Measurements from ENCODE around the gene C20orf202. TPM values are rescaled to one million over a fixed set of nuclear protein-coding genes. Genes with fewer than 3 reads are reported as not detected.

C20orf202 gene
- total RNA-seq, 1 donor from 2014 or later: not detected

GRCh38 chr20:1174787-1175186 lies 28.5 kb upstream of the C20orf202 start:
- H3K27ac Mint-ChIP-seq (ENCODE audit: unreplicated experiment): no peak overlapping the region

GRCh38 chr20:1177680-1178079 lies 25.6 kb upstream of the C20orf202 start:
- H3K9me3 ChIP-seq (ENCODE audit: insufficient read depth, low read depth, low read length): no peaks in the 10 kb centered on the region
- DNase-seq (ENCODE audit: low read depth): no peak
- H3K9ac ChIP-seq (ENCODE audit: low read length): no peak overlapping the region
- Mint-ChIP-seq H3K9me3 (ENCODE audit: unreplicated experiment) (no peaks in the 10 kb centered on the region), H3K27me3 (ENCODE audit: low read depth, unreplicated experiment) (peaks cover 9% of the 10 kb centered on the region), H3K4me1 (ENCODE audit: low read depth, unreplicated experiment) (peaks cover 1% of the 10 kb centered on the region), H3K4me3 (ENCODE audit: unreplicated experiment) (no peak overlapping the region), H3K27ac (ENCODE audit: unreplicated experiment) (no peak overlapping the region), H3K36me3 (ENCODE audit: low read depth, unreplicated experiment) (peaks cover 14% of the 10 kb centered on the region)
- no peak overlapping the region for H2AFZ ChIP-seq (ENCODE audit: low read depth, low read length)
- H3K4me1 ChIP-seq (ENCODE audit: insufficient read depth, low read length): no peaks in the 10 kb centered on the region
- FAIRE-seq: no peak
- H3K36me3 ChIP-seq (ENCODE audit: insufficient read depth, low read length): no peaks in the 10 kb centered on the region
- TF ChIP-seq EZH2 (IDR thresholded peaks at IDR 0.05; ENCODE audit: insufficient read depth, low read length): no peak
- TF ChIP-seq, protein P1, sequence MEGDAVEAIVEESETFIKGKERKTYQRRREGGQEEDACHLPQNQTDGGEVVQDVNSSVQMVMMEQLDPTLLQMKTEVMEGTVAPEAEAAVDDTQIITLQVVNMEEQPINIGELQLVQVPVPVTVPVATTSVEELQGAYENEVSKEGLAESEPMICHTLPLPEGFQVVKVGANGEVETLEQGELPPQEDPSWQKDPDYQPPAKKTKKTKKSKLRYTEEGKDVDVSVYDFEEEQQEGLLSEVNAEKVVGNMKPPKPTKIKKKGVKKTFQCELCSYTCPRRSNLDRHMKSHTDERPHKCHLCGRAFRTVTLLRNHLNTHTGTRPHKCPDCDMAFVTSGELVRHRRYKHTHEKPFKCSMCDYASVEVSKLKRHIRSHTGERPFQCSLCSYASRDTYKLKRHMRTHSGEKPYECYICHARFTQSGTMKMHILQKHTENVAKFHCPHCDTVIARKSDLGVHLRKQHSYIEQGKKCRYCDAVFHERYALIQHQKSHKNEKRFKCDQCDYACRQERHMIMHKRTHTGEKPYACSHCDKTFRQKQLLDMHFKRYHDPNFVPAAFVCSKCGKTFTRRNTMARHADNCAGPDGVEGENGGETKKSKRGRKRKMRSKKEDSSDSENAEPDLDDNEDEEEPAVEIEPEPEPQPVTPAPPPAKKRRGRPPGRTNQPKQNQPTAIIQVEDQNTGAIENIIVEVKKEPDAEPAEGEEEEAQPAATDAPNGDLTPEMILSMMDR (IDR thresholded peaks at IDR 0.05; ENCODE audit: insufficient read depth, low read depth, low read length): no peak
- H3K27ac ChIP-seq (ENCODE audit: low read depth, low read length): no peak overlapping the region
- no peaks in the 10 kb centered on the region for H3K79me2 ChIP-seq (ENCODE audit: insufficient read depth, low read length)
- H4K20me1 ChIP-seq (ENCODE audit: insufficient read depth, low read length): peaks cover 6% of the 10 kb centered on the region
- H3K4me2 ChIP-seq (ENCODE audit: low read length): no peak overlapping the region
- H3K27me3 ChIP-seq (ENCODE audit: insufficient read depth, low read length): no peaks in the 10 kb centered on the region
- no peak overlapping the region for H3K4me3 ChIP-seq (ENCODE audit: insufficient read depth, low read depth, low read length)

More at GRCh38 chr20:1174787-1175186, 28.5 kb upstream of the C20orf202 start:
- no peak overlapping the region for H3K4me2 ChIP-seq (ENCODE audit: low read length)
- peaks cover 4% of the 10 kb centered on the region for H3K36me3 ChIP-seq (ENCODE audit: insufficient read depth, low read length)
- H3K4me1 ChIP-seq (ENCODE audit: insufficient read depth, low read length): no peaks in the 10 kb centered on the region
- H3K27me3 Mint-ChIP-seq (ENCODE audit: low read depth, unreplicated experiment): no peaks in the 10 kb centered on the region
- no peak for DNase-seq (ENCODE audit: low read depth)
- TF ChIP-seq, protein P1 (IDR thresholded peaks at IDR 0.05; ENCODE audit: insufficient read depth, low read depth, low read length): no peak
- TF ChIP-seq EZH2 (IDR thresholded peaks at IDR 0.05; ENCODE audit: insufficient read depth, low read length): no peak
- H3K4me1 Mint-ChIP-seq (ENCODE audit: low read depth, unreplicated experiment): peaks cover 1% of the 10 kb centered on the region
- H3K9ac ChIP-seq (ENCODE audit: low read length): no peak overlapping the region
- H3K9me3 Mint-ChIP-seq (ENCODE audit: unreplicated experiment): no peaks in the 10 kb centered on the region
- peaks cover 32% of the 10 kb centered on the region for H4K20me1 ChIP-seq (ENCODE audit: insufficient read depth, low read length)
- no peaks in the 10 kb centered on the region for H3K79me2 ChIP-seq (ENCODE audit: insufficient read depth, low read length)
- no peak overlapping the region for H3K4me3 Mint-ChIP-seq (ENCODE audit: unreplicated experiment)
- no peak for FAIRE-seq
- H3K36me3 Mint-ChIP-seq (ENCODE audit: low read depth, unreplicated experiment): peaks cover 19% of the 10 kb centered on the region
- no peaks in the 10 kb centered on the region for H3K9me3 ChIP-seq (ENCODE audit: insufficient read depth, low read depth, low read length)
- no peak overlapping the region for H3K4me3 ChIP-seq (ENCODE audit: insufficient read depth, low read depth, low read length)
- H3K27ac ChIP-seq (ENCODE audit: low read depth, low read length): no peak overlapping the region
- no peaks in the 10 kb centered on the region for H3K27me3 ChIP-seq (ENCODE audit: insufficient read depth, low read length)
- H2AFZ ChIP-seq (ENCODE audit: low read depth, low read length): no peak overlapping the region

- DNase-seq (ENCODE audit: low read depth): no peak
- H3K9me3 Mint-ChIP-seq (ENCODE audit: unreplicated experiment): no peaks in the 10 kb centered on the region
- Histone ChIP-seq H3K4me2 (ENCODE audit: low read length) (no peak overlapping the region), H3K9me3 (ENCODE audit: insufficient read depth, low read depth, low read length) (no peaks in the 10 kb centered on the region), H3K27ac (ENCODE audit: low read depth, low read length) (no peak overlapping the region), H3K4me1 (ENCODE audit: insufficient read depth, low read length) (no peaks in the 10 kb centered on the region), H3K79me2 (ENCODE audit: insufficient read depth, low read length) (no peaks in the 10 kb centered on the region), H3K4me3 (ENCODE audit: insufficient read depth, low read depth, low read length) (no peak overlapping the region), H3K27me3 (ENCODE audit: insufficient read depth, low read length) (peaks cover 2% of the 10 kb centered on the region), H4K20me1 (ENCODE audit: insufficient read depth, low read length) (peaks cover 7% of the 10 kb centered on the region), H3K36me3 (ENCODE audit: insufficient read depth, low read length) (no peaks in the 10 kb centered on the region), H3K9ac (ENCODE audit: low read length) (no peak overlapping the region), H2AFZ (ENCODE audit: low read depth, low read length) (no peak overlapping the region)
- peaks cover 1% of the 10 kb centered on the region for H3K4me1 Mint-ChIP-seq (ENCODE audit: low read depth, unreplicated experiment)
- no peak for TF ChIP-seq EZH2 (IDR thresholded peaks at IDR 0.05; ENCODE audit: insufficient read depth, low read length)
- TF ChIP-seq, protein P1 (IDR thresholded peaks at IDR 0.05; ENCODE audit: insufficient read depth, low read depth, low read length): no peak
- peaks cover 12% of the 10 kb centered on the region for H3K36me3 Mint-ChIP-seq (ENCODE audit: low read depth, unreplicated experiment)
- no peak for FAIRE-seq
- no peak overlapping the region for H3K27ac Mint-ChIP-seq (ENCODE audit: unreplicated experiment)
- H3K27me3 Mint-ChIP-seq (ENCODE audit: low read depth, unreplicated experiment): peaks cover 12% of the 10 kb centered on the region
- no peak overlapping the region for H3K4me3 Mint-ChIP-seq (ENCODE audit: unreplicated experiment)
Measured at GRCh38 chr20:1178103-1178502, 25.2 kb upstream of the C20orf202 start.

All from astrocyte (in vitro differentiated cells and primary cell).